ENCODE data around the gene CST7. TPM values are rescaled to one million over a fixed set of nuclear protein-coding genes. Genes with fewer than 3 reads are reported as not detected.

Gene CST7
- polyA plus RNA-seq, 1 donor from 2014 or later = not detected

- no peak overlapping the region for H3K9ac ChIP-seq (ENCODE audit: low read length)
- TF ChIP-seq SMC3 (conservative IDR thresholded peaks at IDR 0.05; ENCODE audit: poor library complexity) (no peak), MXI1 (conservative IDR thresholded peaks at IDR 0.05; ENCODE audit: poor library complexity, severe bottlenecking) (no peak), EZH2 (IDR thresholded peaks at IDR 0.05; ENCODE audit: borderline replicate concordance, insufficient read depth, low read length, poor library complexity, severe bottlenecking) (no peak), RAD21 (conservative IDR thresholded peaks at IDR 0.05) (no peak), EP300 (conservative IDR thresholded peaks at IDR 0.05; ENCODE audit: poor library complexity, severe bottlenecking) (no peak), CTCF (IDR thresholded peaks at IDR 0.05; ENCODE audit: poor library complexity, severe bottlenecking) (no peak), TAF1 (IDR thresholded peaks at IDR 0.05; ENCODE audit: low read depth) (no peak), POLR2AphosphoS5 (IDR thresholded peaks at IDR 0.05) (no peak), REST (IDR thresholded peaks at IDR 0.05; ENCODE audit: borderline replicate concordance) (no peak)
- peaks cover 14% of the 10 kb centered on the region for H3K36me3 ChIP-seq (ENCODE audit: insufficient read depth, low read length)
Observed at GRCh38 chr20:24972341-24972740, 23.3 kb downstream of the CST7 start.

GRCh38 chr20:24977336-24977735, 28.3 kb downstream of the CST7 start:
- no peak for TF ChIP-seq MXI1 (conservative IDR thresholded peaks at IDR 0.05; ENCODE audit: poor library complexity, severe bottlenecking)
- no peak for TF ChIP-seq CTCF (IDR thresholded peaks at IDR 0.05; ENCODE audit: poor library complexity, severe bottlenecking)
- TF ChIP-seq EZH2 (IDR thresholded peaks at IDR 0.05; ENCODE audit: borderline replicate concordance, insufficient read depth, low read length, poor library complexity, severe bottlenecking) = no peak
- no peak for TF ChIP-seq TAF1 (IDR thresholded peaks at IDR 0.05; ENCODE audit: low read depth)
- TF ChIP-seq POLR2AphosphoS5 (IDR thresholded peaks at IDR 0.05) = no peak
- no peak for TF ChIP-seq RAD21 (conservative IDR thresholded peaks at IDR 0.05)
- no peak for TF ChIP-seq EP300 (conservative IDR thresholded peaks at IDR 0.05; ENCODE audit: poor library complexity, severe bottlenecking)
- TF ChIP-seq SMC3 (conservative IDR thresholded peaks at IDR 0.05; ENCODE audit: poor library complexity) = no peak
- TF ChIP-seq REST (IDR thresholded peaks at IDR 0.05; ENCODE audit: borderline replicate concordance) = no peak
- H4K20me1 ChIP-seq (ENCODE audit: insufficient read depth) = no peaks in the 10 kb centered on the region
- H3K27ac ChIP-seq (ENCODE audit: low read length) = no peak overlapping the region
- H3K36me3 ChIP-seq (ENCODE audit: insufficient read depth, low read length) = peaks cover 21% of the 10 kb centered on the region
- H3K79me2 ChIP-seq (replicated peaks; ENCODE audit: insufficient read depth, low read length) = no peaks in the 10 kb centered on the region
- H3K9me3 ChIP-seq (ENCODE audit: low read length) = peaks cover 12% of the 10 kb centered on the region
- no peaks in the 10 kb centered on the region for H3F3A ChIP-seq (ENCODE audit: insufficient read depth, low read length, poor library complexity, severe bottlenecking)
- H2AFZ ChIP-seq (ENCODE audit: low read depth, low read length) = no peak overlapping the region
- H3K9ac ChIP-seq (ENCODE audit: low read length) = no peak overlapping the region
- H3K4me2 ChIP-seq (ENCODE audit: low read length) = no peak overlapping the region
- no peak overlapping the region for H3K4me3 ChIP-seq (ENCODE audit: low read length)
- no peaks in the 10 kb centered on the region for H3K27me3 ChIP-seq (ENCODE audit: insufficient read depth, low read depth, low read length)
- H3K9me2 ChIP-seq (ENCODE audit: insufficient read depth, low read length) = no peaks in the 10 kb centered on the region

More at GRCh38 chr20:24972341-24972740, 23.3 kb downstream of the CST7 start:
- no peaks in the 10 kb centered on the region for H3F3A ChIP-seq (ENCODE audit: insufficient read depth, low read length, poor library complexity, severe bottlenecking)
- H3K4me2 ChIP-seq (ENCODE audit: low read length) = no peak overlapping the region
- no peak overlapping the region for H2AFZ ChIP-seq (ENCODE audit: low read depth, low read length)
- H3K9me3 ChIP-seq (ENCODE audit: low read length) = peaks cover 7% of the 10 kb centered on the region
- no peak overlapping the region for H3K27ac ChIP-seq (ENCODE audit: low read length)
- H3K79me2 ChIP-seq (replicated peaks; ENCODE audit: insufficient read depth, low read length) = no peaks in the 10 kb centered on the region
- H4K20me1 ChIP-seq (ENCODE audit: insufficient read depth) = no peaks in the 10 kb centered on the region
- H3K27me3 ChIP-seq (ENCODE audit: insufficient read depth, low read depth, low read length) = no peaks in the 10 kb centered on the region
- H3K4me3 ChIP-seq (ENCODE audit: low read length) = no peak overlapping the region
- no peaks in the 10 kb centered on the region for H3K9me2 ChIP-seq (ENCODE audit: insufficient read depth, low read length)
